Stimulated activated CD4-positive, alpha-beta T cell treated with anti-CD3 and anti-CD28 coated beads, Interleukin-1b, Interleukin-23, amount 100 ng/mL, for 24 hours (primary cell): ENCODE measurements around the gene SF3A1.
"Not testable (repeated sequence)": the region's sequence is repeated elsewhere in the genome, so short reads cannot be mapped to it uniquely, and the experiment has no call there.

Experiments used
- DNase-seq, 4 experiments: peaks; one replicate each; pipeline ENCODE4 v3.0.0-alpha.2; 2020; ENCODE audit warnings: low read depth in 4 of 4, low spot score in 1 of 4

The SF3A1 gene

DNA sequence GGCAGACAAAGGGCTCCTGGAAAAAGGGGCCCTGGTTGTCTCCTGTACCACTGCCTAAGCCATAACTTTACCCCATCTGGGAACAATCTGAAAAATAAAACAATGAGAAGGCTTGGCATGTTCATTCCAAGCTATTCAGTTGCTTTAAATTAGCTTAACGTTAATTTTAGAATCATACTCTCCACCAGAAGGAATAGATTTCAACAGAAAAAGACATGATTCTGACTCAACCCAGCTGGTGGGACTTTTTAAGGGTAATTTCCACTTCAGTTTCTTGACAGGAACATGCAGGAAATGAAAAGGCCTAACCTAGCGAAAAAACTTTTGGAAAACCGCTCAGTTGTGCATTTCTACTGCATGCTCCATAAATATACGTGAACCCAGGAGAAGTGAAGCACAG is 7.9 kb downstream of the SF3A1 start:
- DNase-seq = no peak

DNA sequence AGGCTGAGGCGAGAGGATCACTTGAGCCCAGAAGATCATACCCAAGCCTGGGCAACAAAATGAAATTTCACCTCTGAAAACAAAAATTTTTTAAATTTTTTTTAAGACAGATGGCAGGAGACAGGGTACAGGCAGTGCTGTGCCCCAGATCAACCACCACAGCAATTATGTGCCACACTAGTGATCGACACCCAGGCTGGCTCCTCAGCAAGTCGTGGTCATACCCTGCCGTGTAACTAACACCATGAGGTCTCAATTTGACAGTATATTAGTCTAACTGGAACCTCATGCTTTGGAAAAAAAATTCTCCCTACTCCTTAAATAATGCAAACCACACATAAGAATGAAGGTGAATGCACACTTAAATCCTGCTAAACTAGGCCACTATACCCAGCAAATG is 8.3 kb downstream of the SF3A1 start:
- no peak for DNase-seq

DNA sequence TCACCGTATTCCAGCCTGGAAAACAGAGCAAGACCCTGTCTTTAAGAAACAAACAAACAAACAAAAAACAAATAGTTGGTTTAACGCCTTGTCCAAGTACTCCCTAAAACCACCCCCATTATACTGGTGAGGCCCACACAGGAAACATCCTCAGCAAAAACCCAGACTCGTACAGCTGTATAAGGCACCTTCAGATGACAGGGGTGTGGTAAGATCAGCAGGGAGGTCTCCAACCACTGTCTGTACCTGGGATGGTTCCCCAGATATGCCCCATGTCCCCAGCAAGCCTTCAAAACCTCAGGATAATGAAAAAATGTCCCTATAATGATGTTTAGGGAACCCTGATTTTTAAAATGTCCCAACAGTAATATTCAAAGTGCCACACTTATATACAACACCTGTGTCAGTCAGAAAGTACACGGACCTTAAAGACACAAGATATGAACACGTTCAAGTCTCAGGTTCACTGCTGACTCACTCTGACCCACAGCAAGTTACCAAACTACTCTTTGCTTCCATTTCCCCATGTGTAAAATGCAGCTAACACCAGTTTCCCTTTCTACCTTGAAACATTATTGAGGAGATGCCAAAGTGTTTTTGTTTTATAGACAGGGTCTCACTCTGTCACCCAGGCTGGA is 9.3 kb downstream of the SF3A1 start:
- DNase-seq = no peak

DNA sequence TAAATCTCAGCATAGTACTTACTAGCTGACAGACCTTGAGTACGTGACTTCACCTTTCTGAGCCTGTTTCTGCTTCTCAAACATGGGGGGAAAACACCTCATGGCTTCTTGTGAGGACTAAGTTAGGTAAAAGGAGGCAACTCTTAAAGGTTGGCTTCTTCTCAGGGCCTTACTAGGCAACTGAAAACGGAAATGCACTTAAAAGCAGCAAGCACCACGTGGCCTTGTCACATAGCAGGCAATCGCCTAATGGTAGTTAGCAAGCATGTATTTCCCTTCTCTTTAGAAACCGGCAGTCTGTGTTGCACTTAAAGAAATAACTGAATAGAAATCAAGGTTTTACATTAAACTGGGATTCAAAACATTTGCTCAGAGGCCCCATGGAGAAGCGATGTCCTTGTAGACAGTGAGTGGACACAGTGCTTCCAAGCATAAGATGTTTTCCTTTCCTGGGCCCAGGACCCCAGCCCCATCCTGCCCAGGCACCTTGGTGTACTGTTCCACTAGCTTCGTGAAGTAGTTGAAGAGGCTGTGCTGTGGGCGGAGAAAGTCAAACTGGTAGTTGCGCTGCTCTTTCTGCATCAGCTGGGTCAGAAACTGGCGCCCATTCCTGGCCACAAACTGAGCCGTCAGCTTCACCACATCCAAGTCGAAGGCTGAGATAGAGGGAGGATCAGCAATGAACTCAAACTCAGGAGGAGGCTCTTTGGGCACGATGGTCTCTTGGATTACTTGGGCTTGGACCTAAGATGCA is 12.1 kb downstream of the SF3A1 start:
- peak in 1 of 4 experiments; percentile 23 for DNase-seq

DNA sequence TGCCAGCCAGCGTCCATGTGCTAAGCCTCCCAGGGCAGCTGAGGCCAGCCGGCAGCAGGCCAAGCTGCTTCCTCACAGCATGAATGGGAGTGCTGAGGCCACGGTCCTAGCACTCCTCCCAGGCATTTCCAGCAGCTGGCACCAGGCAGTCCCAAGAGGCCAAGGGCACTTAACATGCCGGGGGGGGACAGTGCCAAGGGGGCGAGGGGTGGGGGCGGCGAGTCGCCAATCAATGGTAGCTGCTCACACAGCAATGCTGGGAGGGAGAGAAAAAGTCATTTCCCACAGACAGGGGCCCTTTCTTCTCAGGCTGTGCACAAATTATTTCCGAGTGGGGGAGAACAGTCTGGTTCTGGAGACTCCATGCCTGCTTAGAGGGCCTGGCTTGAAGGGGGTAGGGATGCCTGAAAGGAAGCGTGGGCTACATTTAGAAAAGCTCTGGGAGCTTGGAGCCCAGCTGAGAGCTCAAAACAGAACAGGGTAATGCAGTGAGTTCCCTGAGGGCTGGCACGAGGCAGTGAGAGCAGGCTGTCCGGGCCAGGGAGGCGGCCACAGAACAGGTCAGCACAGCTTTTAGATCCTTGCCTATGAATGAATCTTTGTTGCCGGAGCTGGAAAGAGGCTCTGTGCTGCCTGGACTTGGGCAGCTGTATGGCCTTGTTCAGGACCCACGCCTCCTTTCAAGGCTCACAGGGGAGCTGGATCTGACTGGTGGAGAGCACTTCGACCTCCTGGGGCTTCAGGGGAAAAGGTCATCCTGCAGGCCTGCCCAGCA is 15.6 kb downstream of the SF3A1 start:
- DNase-seq = no peak

DNA sequence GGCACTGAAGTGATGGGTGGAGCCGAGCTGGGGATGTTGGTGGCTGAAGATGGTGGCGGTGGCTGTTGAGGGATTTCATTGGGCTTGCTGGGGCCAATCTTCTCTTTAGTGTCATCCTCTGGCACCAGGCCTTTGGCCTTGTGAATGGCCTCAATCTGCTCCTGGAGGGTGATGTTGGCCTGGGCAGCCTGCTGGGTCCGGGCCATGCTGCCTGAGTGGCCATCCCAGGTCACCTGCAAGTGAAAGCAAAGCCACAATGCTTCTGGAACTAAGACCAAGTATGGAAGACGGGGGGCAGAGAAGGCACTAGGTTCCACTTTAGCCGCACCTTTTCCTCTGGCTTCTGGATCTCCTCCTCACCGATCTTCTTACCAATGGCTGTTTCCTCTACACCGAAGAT is 17.9 kb downstream of the SF3A1 start:
- no peak for DNase-seq

DNA sequence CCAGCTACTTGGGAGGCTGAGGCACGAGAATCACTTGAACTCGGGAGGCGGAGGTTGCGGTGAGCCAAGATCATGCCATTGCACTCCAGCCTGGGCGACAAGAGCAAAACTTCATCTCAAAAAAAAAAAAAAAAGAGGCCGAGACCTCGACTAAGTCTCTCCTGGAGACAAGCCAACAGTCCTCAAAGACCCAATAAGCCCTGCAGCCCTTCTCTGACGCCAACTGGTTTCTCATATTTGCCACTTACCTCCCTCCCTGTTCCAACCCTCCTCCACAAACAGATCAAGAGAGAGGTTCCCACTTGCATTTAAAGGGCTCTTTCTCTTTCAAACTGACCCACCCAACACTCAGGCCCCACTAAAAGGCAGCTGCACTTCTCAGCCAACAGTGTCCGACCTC is 18.4 kb downstream of the SF3A1 start:
- DNase-seq = not testable (repeated sequence)

DNA sequence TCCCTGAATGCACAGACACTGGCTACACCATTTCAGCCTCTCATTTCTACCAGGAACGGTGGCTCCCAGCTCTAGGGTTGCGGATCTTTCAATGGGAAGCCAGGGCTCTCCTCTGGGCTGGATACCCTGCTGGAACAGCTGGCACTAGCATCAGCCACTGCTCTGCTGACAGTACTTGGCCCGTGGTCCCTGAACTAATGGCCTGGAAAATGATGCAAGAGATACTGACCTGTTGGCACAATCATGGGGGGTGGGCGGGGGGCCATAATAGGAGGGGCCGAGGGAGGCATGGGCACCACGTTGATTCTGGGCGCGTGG is 19.3 kb downstream of the SF3A1 start:
- no peak for DNase-seq

DNA sequence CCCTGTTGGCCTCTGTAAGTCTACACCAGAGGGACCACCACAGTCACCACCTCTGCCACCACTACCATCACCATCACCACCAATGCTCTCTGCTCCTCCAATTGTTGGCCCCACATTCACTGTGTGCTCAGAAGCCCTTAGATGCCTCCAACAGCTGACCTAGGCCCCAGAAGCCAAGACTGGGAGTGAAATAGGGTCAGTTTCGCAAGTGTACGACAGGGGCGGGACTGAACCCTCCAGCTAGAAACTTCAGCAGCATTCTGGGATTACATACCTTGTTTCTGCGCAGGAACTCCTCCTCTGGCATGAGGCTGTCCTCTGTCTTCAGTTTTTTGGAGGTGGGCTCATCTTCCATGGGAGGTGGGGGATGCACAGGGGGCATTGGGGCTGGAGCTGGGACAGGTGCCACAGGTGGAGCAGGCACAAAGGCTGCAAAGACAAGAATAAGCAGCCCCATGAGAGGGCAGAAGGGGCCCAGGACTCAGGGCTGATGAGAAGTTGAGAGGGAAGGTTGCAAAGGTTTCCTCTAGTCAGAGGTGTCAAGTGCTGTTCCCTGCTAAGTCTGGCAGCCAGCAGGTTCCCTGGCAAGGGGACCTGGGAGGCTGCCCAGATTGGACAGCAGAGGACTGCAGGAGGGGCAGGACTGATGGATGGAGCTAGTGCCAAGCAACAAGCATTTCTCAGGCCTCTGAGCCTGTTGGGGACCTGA is 19.8 kb downstream of the SF3A1 start:
- no peak for DNase-seq

DNA sequence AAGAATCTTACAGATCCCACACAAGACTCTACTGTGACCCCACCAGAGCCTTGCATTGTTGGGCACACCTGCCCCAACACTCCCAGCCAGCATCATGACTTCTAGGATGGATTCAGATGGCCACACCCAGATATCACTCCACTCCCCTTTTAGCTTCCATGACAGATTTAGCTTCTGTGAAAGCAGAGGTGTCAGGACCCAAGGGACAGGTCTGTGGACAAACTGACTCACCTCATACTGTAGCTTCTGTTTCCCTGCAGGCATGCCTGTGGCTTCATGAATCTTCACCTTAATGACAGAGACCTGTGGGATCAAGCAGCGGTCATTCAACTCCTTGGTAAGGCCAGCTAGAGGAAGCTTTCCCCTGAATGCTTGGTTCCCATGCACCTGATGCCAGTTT is 21.5 kb downstream of the SF3A1 start:
- no peak for DNase-seq

DNA sequence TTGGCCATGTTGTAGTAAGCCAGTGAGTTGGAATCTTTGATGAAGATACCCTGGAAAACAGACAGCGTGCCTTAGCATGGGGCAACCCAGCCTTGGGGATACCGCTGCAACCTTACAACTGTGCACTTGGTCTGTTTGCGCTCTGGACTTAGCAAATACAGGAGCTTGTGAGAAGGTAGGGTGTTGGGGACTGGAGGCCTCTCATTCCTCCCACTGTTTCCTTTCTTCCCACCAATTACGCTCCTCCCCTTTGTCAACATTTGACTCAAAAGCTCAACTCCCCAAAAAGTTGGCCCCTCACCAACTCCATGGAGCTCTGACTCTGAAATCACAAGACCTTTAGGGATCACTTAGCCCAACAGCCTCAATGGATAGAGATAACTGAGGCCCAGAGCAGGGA is 22.0 kb downstream of the SF3A1 start:
- DNase-seq = no peak

DNA sequence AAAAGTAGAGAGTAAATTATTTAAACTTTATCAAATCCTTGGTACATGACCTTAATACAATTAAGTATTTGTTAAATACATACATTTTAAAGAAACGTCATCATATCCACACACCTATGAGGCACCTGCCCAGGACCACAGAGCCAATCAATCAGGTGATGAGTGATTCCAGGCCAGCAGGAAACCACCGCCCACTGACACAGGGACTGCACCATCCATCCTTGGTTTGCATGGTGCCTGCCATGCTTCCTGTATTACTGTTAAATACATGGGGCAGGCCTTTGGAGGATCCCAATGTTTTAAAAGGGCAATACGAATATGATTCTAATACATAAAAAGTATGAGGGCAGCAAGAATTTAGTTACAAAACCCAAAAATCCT is 23.0 kb downstream of the SF3A1 start:
- no peak for DNase-seq

DNA sequence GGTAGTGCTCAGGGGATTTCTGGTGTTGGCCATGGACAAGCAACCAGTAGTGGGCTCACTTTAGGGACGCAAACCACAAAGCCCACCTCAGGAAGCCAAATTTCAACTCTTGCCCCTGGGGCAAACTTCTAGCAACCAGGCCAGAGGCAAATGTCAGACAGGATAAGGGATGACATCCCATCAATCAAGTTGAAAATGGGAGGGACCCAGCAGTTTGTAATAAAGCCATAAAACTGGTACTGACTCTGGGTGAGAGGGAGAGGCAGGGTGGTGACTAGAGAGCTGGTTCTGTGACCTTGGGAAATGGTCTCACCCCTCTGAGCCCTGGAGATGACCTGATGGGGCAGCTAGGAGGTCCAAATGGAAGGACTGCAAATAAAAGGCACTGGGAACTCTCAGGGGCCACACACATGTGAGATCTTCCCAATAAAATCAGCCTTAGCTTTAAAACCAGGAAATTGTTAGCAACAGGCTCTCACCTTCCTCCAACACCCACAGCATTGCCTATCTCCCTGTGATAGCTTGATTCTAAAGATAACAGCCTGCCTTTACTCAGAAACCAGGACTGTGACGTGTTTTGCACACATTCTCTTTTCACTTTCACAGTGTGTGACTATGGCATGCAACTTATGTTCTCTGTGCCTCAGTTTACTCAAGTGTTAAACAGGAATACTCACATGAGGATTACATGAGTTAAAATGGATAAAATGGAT is 23.5 kb downstream of the SF3A1 start:
- DNase-seq = no peak

DNA sequence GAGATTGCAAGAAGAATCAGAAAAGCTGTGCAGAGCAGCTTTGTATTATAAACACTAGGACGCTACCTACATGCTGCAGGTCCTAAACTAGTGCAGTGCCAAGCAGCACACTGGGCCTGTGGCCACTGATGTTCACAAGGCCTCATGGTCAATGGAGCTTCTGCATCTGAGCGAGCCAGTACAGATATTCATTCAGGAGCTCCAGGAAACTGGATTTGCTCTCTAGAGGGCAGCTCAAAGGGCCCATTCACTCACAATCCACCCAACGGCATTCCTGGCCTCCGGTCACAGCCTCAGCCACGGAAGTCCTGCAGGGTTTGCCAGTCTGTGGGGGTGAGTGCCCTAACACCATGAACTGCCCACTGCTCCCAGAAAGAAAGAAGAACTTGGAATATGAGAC is 24.1 kb downstream of the SF3A1 start:
- DNase-seq = no peak

DNA sequence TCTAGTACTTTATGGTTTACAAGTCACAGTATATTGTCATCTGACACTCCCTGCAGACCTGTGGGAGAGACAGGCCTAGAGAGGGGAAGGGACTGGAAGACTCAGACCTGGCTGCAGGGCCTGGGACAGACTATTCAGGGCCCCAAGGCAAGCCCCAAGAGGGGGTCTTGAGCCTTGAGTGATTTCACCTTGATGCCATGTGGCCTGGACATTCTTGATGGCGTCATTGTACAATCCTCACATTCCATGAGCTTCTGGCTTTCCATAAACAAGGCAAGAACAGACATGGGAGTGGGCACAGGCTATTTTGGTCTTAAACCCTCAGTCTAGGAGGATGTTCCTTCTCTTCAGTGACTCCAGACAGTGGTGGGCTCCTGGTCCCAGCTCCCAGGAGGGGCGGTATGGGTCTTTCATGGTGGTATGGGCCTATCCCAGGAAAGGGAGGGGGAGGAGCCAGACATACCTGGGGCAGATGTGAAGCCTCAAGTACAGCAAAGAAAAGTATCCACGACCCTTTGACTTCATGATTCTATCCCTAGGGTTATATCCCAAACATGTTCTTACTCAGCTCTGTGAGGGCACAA is 28.1 kb downstream of the SF3A1 start:
- DNase-seq = no peak

DNA sequence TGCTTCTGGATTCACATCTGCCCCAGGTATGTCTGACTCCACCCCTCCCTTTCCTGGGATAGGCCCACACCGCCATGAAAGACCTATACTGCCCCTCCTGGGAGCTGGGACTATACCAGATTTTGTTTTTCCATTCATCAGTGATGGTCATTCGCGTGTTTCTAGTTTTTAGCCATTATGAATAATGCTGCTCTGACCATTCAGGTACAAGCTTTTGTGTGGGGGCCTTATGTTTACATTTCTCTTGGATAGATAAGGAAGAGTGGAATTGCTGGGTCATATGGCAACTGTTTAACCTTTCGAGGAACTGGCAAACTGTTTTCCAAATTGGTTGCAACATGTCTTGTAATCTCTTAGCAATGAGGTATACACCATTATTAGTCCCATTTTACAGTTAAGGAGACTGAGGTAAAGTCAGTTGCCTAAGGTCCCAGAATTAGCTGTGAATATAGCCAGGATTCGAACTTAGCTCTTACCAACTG is 28.8 kb downstream of the SF3A1 start:
- no peak for DNase-seq

DNA sequence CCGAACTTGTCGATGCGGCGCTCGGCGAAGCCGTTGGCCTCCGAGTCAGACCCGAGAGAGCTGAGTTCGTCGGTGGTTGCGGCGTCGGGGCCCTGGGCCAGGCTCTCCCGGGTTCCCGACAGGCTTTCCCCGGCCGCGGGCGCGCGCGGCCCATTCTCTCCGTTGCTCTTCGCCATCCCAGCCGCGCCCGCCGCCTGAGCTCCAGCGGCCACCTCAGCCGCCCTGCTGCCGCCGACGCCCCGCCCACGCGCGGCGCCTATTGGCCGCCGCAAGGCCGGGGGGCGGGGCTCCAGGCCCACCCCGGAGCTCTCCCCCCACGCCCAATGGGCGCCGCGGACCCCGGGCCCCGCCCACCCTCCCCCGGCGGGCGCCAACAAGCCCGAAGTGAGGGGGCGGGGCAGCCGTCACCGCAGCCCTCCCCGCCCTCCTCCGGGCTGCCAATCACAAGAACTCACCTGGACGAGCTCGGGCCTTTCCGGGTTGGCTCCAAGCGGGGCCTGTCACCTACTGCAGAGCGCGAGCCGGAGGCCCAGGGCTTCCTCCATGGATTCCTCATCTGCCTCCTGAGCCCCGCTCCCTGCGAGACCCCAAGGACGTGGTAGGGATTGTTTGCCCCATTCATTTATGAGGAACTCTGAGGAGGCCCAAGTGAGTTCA is 29.9 kb downstream of the SF3A1 start, which contains the start of gene TBC1D10A:
Gene TBC1D10A (minus strand): TSS at position 236 of the 657 bp plus-strand sequence. CDS start 60 bp downstream, at position 176.
- DNase-seq = peak; percentile 81 to 94 (median 88)

DNA sequence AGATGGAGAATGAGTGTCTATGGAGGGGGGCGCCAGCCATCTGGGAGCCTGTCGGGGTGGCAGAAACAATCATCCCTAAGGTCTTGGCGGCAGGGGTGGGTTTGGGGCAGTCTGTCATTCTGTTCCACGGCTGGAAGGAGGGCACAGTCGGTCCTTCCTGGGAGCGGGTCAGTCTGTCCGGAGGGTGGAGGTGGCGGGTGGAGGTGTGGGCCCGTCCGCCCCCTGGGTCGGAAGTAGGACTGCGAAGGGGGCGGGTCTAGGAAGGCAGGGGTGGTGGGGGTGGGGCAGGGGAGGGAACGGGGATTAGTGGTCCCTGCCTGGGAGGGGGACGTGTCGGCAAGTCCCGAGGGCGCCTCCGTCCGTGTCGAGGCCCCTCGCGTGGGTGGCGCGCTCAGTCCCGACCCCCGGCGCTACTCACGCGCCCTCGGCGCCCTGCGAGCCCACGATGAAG is 30.4 kb downstream of the SF3A1 start:
- no peak for DNase-seq

DNA sequence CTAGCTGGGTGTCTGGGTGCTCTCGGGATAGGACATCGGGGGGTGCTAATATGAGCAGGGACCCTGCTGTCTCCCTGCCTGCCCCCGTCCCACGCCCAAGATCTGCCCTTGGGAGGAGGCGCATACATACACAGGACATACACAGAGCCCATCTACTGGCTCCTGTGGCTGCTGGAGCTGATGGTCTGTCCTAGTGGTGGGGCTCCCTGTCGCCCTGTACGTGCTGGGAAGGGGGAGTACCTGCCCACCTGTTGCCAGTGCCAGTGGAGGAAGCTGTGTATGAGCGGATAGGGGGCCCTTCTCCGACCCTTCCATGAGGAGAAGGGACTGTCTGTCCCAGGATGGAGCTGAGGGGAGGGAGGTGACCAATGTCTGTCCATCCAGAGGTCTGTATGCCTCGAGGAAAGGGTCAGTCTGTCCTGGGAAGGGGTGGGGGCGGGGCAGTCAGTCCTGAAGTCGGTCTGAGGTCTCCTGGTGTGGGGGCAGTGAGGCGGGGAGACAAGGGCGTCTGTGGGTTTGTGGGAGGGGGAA is 30.9 kb downstream of the SF3A1 start:
- no peak for DNase-seq
